Mucosa of descending colon (tissue), 3 donors: ENCODE data around the gene TANC1. TPM values are rescaled to one million over a fixed set of nuclear protein-coding genes. Genes with fewer than 3 reads are reported as not detected.

ENCODE experiments used
- ATAC-seq: fragments of 200-7000 bp; cut with Tn5 transposase; one replicate; pipeline ENCODE4 v1.9.1; 2020; ENCODE audit warnings: mild to moderate bottlenecking, moderate library complexity
- DNase-seq, 3 donors: peaks; one replicate each; pipeline ENCODE4 v3.0.0-alpha.2; 2020
- H3K36me3 ChIP-seq: fragments of 200-600 bp; one replicate; pipeline ENCODE4 v1.8.0; 2021; ENCODE audit warnings: low read depth, mild to moderate bottlenecking
- H3K4me1 ChIP-seq: fragments of 200-600 bp; one replicate; pipeline ENCODE4 v1.8.0; 2021; ENCODE audit warnings: low read depth, mild to moderate bottlenecking
- H3K4me3 ChIP-seq: fragments of 200-600 bp; one replicate; pipeline ENCODE4 v1.8.0; 2021; ENCODE audit warnings: mild to moderate bottlenecking
- H3K9me3 ChIP-seq: fragments of 200-600 bp; one replicate; pipeline ENCODE4 v1.8.0; 2021; ENCODE audit warnings: mild to moderate bottlenecking
- CTCF ChIP-seq: fragments of 200-600 bp; IDR thresholded peaks from one replicate; pipeline ENCODE4 v1.8.0; 2022; ENCODE audit warnings: antibody characterized with exemption, mild to moderate bottlenecking
- intact Hi-C, 2 donors: fragments of 100-400 bp; cut with DNase I in 1 of 2; cut with micrococcal nuclease in 1 of 2; formaldehyde crosslinking; loops; one replicate each; pipeline versions ENCODE4 v1.11.0 to v1.11.1; 2022; cut with DNase I, micrococcal nuclease
- total RNA-seq, 3 donors: library from RNA; stranded (reverse); fragmentation: NEBNext Ultra II Directional in 2 of 3; extraction: Animal tissue kit (Norgen Biotek cat#: 25700) in 2 of 3; gene quantifications; one replicate each; pipeline versions ENCODE4 v1.2.1 to v1.2.4, GENCODE V29; 2021 to 2023
- donor health status: DM: no; HTN: no; CAD: no; lungs with moderate emphysema.
- donor health status: DM: no; HTN: no; CAD: no.
- donor health status: DM: no; HTN: yes; CAD: no.

The TANC1 gene
- total RNA-seq, 3 donors from 2014 or later = 30.7 to 55.5 (median 41.0) TPM

- H3K4me1 ChIP-seq = peaks cover 49% of the 10 kb centered on the region
- no peak for DNase-seq
- TF ChIP-seq CTCF = no peak
These were observed 122.2 kb downstream of the TANC1 start for GRCh38 chr2:159090514-159091201.

GRCh38 chr2:159091381-159091780, 122.9 kb downstream of the TANC1 start:
- DNase-seq (no peak), ATAC-seq (no peak)
- peaks cover 46% of the 10 kb centered on the region for H3K4me1 ChIP-seq
- no peak overlapping the region for H3K4me3 ChIP-seq
- H3K9me3 ChIP-seq = peaks cover 4% of the 10 kb centered on the region
- TF ChIP-seq CTCF = no peak
- no peaks in the 10 kb centered on the region for H3K36me3 ChIP-seq
- intact Hi-C loops = no loop called here

More at GRCh38 chr2:159090514-159091201, 122.2 kb downstream of the TANC1 start:
- intact Hi-C loops = no loop called here
- peak; percentile 5 for ATAC-seq
- no peaks in the 10 kb centered on the region for H3K36me3 ChIP-seq
- no peaks in the 10 kb centered on the region for H3K9me3 ChIP-seq
- no peak overlapping the region for H3K4me3 ChIP-seq

GRCh38 chr2:159091976-159092375, 123.5 kb downstream of the TANC1 start:
- Histone ChIP-seq H3K4me1 (peaks cover 44% of the 10 kb centered on the region), H3K36me3 (no peaks in the 10 kb centered on the region), H3K9me3 (peaks cover 8% of the 10 kb centered on the region), H3K4me3 (no peak overlapping the region)
- DNase-seq = peak in 1 of 3 donors; percentile 60
- peak; percentile 67 for ATAC-seq
- TF ChIP-seq CTCF = no peak
- intact Hi-C loops = no loop called here

GRCh38 chr2:159093497-159093896, 125.1 kb downstream of the TANC1 start:
- ATAC-seq (peak; percentile 77), DNase-seq (peak in 1 of 3 donors; percentile 77)
- H3K36me3 ChIP-seq = no peaks in the 10 kb centered on the region
- H3K4me3 ChIP-seq = no peak overlapping the region
- TF ChIP-seq CTCF = no peak
- intact Hi-C loops = no loop called here
- peaks cover 44% of the 10 kb centered on the region for H3K4me1 ChIP-seq
- H3K9me3 ChIP-seq = peaks cover 8% of the 10 kb centered on the region

GRCh38 chr2:159094173-159094737, 125.8 kb downstream of the TANC1 start:
- intact Hi-C loops = no loop called here
- no peak for TF ChIP-seq CTCF
- Histone ChIP-seq H3K4me1 (peaks cover 48% of the 10 kb centered on the region), H3K9me3 (peaks cover 8% of the 10 kb centered on the region), H3K4me3 (no peak overlapping the region), H3K36me3 (no peaks in the 10 kb centered on the region)
- DNase-seq (peak; percentile 76 to 80 (median 79)), ATAC-seq (peak; percentile 74)
